ENCODE data around the gene RNF34. TPM values are rescaled to one million over a fixed set of nuclear protein-coding genes. Genes with fewer than 3 reads are reported as not detected.
A peak's percentile ranks its signal among the peaks of the same experiment; 100 is the strongest.

The RNF34 gene
- total and polyA plus RNA-seq, 2 donors (not counting 3 experiments of a cell fraction or from before 2014, with no cell fraction given), result 37.6 to 51.1 TPM

DNA sequence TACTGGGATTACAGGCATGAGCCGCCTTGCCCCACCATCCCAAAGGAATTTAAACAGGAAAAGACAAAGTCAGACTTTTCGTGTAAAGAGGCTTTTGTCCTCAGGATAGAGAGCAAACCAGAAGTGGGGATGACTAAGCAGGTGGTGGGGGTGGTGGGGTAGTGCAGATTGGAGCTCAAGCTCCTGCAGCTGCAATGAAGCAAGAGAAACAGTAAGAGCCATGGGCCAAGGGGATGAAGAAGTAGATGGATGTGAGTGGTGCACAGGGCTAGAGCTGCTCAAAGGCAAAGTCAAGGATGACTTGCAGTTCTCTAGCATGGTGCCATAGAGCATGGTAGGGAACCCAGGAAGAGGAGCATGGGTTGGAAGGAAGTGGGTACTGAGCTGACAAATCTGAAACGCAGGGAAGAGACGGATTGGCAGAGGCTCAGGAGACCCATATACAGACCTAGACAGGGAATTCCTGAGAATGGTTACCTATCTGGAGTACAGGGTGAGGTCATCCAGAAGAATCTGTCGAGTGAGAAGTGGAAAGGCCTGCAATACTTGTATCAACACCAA is 11.4 kb upstream of the RNF34 start:
- ChIA-PET POLR2A (interaction anchor here (0.7 kb wide), 1 partner anchor 87 kb away, joined by 3 read pairs; no protein-coding TSS in a partner anchor), CTCF (interaction anchor here (0.9 kb wide), 2 partner anchors 28 to 423 kb away, joined by 3 read pairs; no protein-coding TSS in a partner anchor)
- Histone ChIP-seq H3K9me3 (replicated peaks; ENCODE audit: control insufficient read depth, insufficient read depth, low read length) (no peaks in the 10 kb centered on the region), H3K36me3 (ENCODE audit: control insufficient read depth in 2 of 2, extremely low read depth in 1 of 2, insufficient read depth in 2 of 2, low read length in 2 of 2) (no peaks in the 10 kb centered on the region), H2AFZ (ENCODE audit: low read depth, low read length) (peak overlapping the region; percentile 7), H3K27me3 (ENCODE audit: control insufficient read depth in 2 of 2, insufficient read depth in 2 of 2, low read length in 2 of 2) (no peaks in the 10 kb centered on the region), H3K4me2 (ENCODE audit: insufficient read depth, low read length) (no peak overlapping the region), H3K79me2 (ENCODE audit: control insufficient read depth, insufficient read depth, low read length) (no peaks in the 10 kb centered on the region), H3K27ac (ENCODE audit: insufficient read depth, low read depth, low read length) (no peak overlapping the region), H3K9me1 (replicated peaks; ENCODE audit: control insufficient read depth, extremely low read depth, insufficient read depth, low read length) (no peaks in the 10 kb centered on the region), H4K20me1 (replicated peaks; ENCODE audit: control insufficient read depth, extremely low read depth, insufficient read depth, low read length) (no peaks in the 10 kb centered on the region), H3K9ac (replicated peaks; ENCODE audit: extremely low read depth, insufficient read depth, low read length) (no peak overlapping the region), H3K4me3 (replicated peaks in 1 of 3; ENCODE audit: insufficient read depth in 1 of 3, low read depth in 1 of 3, low read length in 3 of 3) (no peak overlapping the region), H3K4me1 (ENCODE audit: control insufficient read depth, extremely low read depth, insufficient read depth, low read length) (peaks cover 6% of the 10 kb centered on the region)
- TF ChIP-seq MYC (IDR thresholded peaks at IDR 0.05; ENCODE audit: low read depth, low read length) (no peak), FOS (IDR thresholded peaks at IDR 0.05; ENCODE audit: borderline replicate concordance, insufficient read depth, low read length) (peak; percentile 83)
- no TSS peak for BruUV-seq (replicated peaks)
- dilution Hi-C loops (cut with MboI; ENCODE audit: extremely low pct_ligation_motif_present, low sequenced_read_pairs), result no loop called here
- intact Hi-C loops (cut with micrococcal nuclease), result loop anchor here (1.0 kb wide), 1 partner anchor 11 kb away; no protein-coding TSS in a partner anchor
- peak; percentile 48 for FAIRE-seq
- DNase-seq (ENCODE audit: low read depth, low spot score), result peak; percentile 38

GRCh38 chr12:121390856-121391255 is 9.1 kb upstream of the RNF34 start:
- no peaks in the 10 kb centered on the region for H3K27me3 ChIP-seq (ENCODE audit: control insufficient read depth in 2 of 2, insufficient read depth in 2 of 2, low read length in 2 of 2)
- no peak overlapping the region for H3K27ac ChIP-seq (ENCODE audit: insufficient read depth, low read depth, low read length)
- FAIRE-seq (no peak), DNase-seq (ENCODE audit: low read depth, low spot score) (no peak)
- H2AFZ ChIP-seq (ENCODE audit: low read depth, low read length), result no peak overlapping the region
- no peak overlapping the region for H3K9ac ChIP-seq (replicated peaks; ENCODE audit: extremely low read depth, insufficient read depth, low read length)
- dilution Hi-C loops (cut with MboI; ENCODE audit: extremely low pct_ligation_motif_present, low sequenced_read_pairs), result no loop called here
- peaks cover 6% of the 10 kb centered on the region for H3K4me1 ChIP-seq (ENCODE audit: control insufficient read depth, extremely low read depth, insufficient read depth, low read length)
- intact Hi-C loops (cut with micrococcal nuclease), result no loop called here
- H3K9me1 ChIP-seq (replicated peaks; ENCODE audit: control insufficient read depth, extremely low read depth, insufficient read depth, low read length), result no peaks in the 10 kb centered on the region
- no peak overlapping the region for H3K4me3 ChIP-seq (replicated peaks in 1 of 3; ENCODE audit: insufficient read depth in 1 of 3, low read depth in 1 of 3, low read length in 3 of 3)
- H3K36me3 ChIP-seq (ENCODE audit: control insufficient read depth in 2 of 2, extremely low read depth in 1 of 2, insufficient read depth in 2 of 2, low read length in 2 of 2), result no peaks in the 10 kb centered on the region
- no peaks in the 10 kb centered on the region for H3K9me3 ChIP-seq (replicated peaks; ENCODE audit: control insufficient read depth, insufficient read depth, low read length)
- ChIA-PET CTCF (interaction anchor here (2.1 kb wide), 1 partner anchor 9 kb away, joined by 7 read pairs; the partner anchor contains the start of gene RNF34), POLR2A (no interaction called here)
- no peak overlapping the region for H3K4me2 ChIP-seq (ENCODE audit: insufficient read depth, low read length)
- no peak for TF ChIP-seq GATA2 (IDR thresholded peaks at IDR 0.05; ENCODE audit: insufficient read depth, insufficient read length, low read depth, low read length)
- no peak for TF ChIP-seq EZH2 (IDR thresholded peaks at IDR 0.05; ENCODE audit: borderline replicate concordance, low read depth, low read length, severe bottlenecking)
- TF ChIP-seq MYC (IDR thresholded peaks at IDR 0.05; ENCODE audit: low read depth, low read length), result no peak
- TF ChIP-seq, protein P1, sequence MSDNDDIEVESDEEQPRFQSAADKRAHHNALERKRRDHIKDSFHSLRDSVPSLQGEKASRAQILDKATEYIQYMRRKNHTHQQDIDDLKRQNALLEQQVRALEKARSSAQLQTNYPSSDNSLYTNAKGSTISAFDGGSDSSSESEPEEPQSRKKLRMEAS (IDR thresholded peaks at IDR 0.05; ENCODE audit: insufficient read depth, insufficient read length), result no peak
- TF ChIP-seq JUN (IDR thresholded peaks at IDR 0.05; ENCODE audit: borderline replicate concordance, insufficient read depth, insufficient read length, low read depth), result no peak
- TF ChIP-seq, protein P2, sequence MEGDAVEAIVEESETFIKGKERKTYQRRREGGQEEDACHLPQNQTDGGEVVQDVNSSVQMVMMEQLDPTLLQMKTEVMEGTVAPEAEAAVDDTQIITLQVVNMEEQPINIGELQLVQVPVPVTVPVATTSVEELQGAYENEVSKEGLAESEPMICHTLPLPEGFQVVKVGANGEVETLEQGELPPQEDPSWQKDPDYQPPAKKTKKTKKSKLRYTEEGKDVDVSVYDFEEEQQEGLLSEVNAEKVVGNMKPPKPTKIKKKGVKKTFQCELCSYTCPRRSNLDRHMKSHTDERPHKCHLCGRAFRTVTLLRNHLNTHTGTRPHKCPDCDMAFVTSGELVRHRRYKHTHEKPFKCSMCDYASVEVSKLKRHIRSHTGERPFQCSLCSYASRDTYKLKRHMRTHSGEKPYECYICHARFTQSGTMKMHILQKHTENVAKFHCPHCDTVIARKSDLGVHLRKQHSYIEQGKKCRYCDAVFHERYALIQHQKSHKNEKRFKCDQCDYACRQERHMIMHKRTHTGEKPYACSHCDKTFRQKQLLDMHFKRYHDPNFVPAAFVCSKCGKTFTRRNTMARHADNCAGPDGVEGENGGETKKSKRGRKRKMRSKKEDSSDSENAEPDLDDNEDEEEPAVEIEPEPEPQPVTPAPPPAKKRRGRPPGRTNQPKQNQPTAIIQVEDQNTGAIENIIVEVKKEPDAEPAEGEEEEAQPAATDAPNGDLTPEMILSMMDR (IDR thresholded peaks at IDR 0.05; ENCODE audit: extremely low read depth in 1 of 2, insufficient read depth in 1 of 2, low read depth in 1 of 2, low read length in 2 of 2), result no peak
- no peak for TF ChIP-seq POLR2AphosphoS5 (IDR thresholded peaks at IDR 0.05; ENCODE audit: insufficient read depth, low read depth, low read length)
- no peak for TF ChIP-seq POLR2A (IDR thresholded peaks at IDR 0.05; ENCODE audit: low read depth, low read length)
- TF ChIP-seq FOS (IDR thresholded peaks at IDR 0.05; ENCODE audit: borderline replicate concordance, insufficient read depth, low read length), result no peak
- no peaks in the 10 kb centered on the region for H4K20me1 ChIP-seq (replicated peaks; ENCODE audit: control insufficient read depth, extremely low read depth, insufficient read depth, low read length)
- H3K79me2 ChIP-seq (ENCODE audit: control insufficient read depth, insufficient read depth, low read length), result no peaks in the 10 kb centered on the region
- no TSS peak for BruUV-seq (replicated peaks)

All from endothelial cell of umbilical vein (primary cell).